Ascending aorta (tissue), 2 donors: ENCODE measurements around the gene ARHGAP24. TPM values are rescaled to one million over a fixed set of nuclear protein-coding genes. Genes with fewer than 3 reads are reported as not detected.

Source experiments
- DNase-seq, 2 donors: peaks; one replicate each; pipeline ENCODE4 v3.0.0-alpha.2; 2019; ENCODE audit warnings: low spot score in 2 of 2
- H3K27ac ChIP-seq, 2 donors: fragments of 200-600 bp; sonication (generic); one replicate each; pipeline ENCODE4 v1.5.1; 2016 to 2017; ENCODE audit warnings: mild to moderate bottlenecking in 1 of 2
- H3K27me3 ChIP-seq: fragments of 200-600 bp; sonication (generic); one replicate; pipeline ENCODE4 v1.5.1; 2017
- H3K36me3 ChIP-seq, 2 donors: fragments of 200-600 bp; sonication (generic); one replicate each; pipeline ENCODE4 v1.5.1; 2016
- H3K4me1 ChIP-seq, 2 donors: fragments of 200-600 bp; sonication (generic); one replicate each; pipeline ENCODE4 v1.5.1; 2016 to 2017; ENCODE audit warnings: mild to moderate bottlenecking in 1 of 2
- H3K4me3 ChIP-seq, 2 donors: fragments of 200-600 bp; sonication (generic); one replicate each; pipeline ENCODE4 v1.5.1; 2016 to 2017; ENCODE audit warnings: mild to moderate bottlenecking in 1 of 2
- H3K9me3 ChIP-seq, 2 donors: fragments of 200-600 bp; sonication (generic); one replicate each; pipeline ENCODE4 v1.5.1; 2016
- CTCF ChIP-seq, 3 experiments: fragments of 200-600 bp in 2 of 3; fragments of 450-650 bp in 1 of 3; sonication (generic) in 2 of 3; IDR thresholded peaks; one replicate each; pipeline ENCODE4 v1.5.1; 2016 to 2019; ENCODE audit warnings: antibody characterized with exemption in 3 of 3, mild to moderate bottlenecking in 1 of 3, moderate library complexity in 1 of 3
- intact Hi-C: fragments of 100-400 bp; cut with DNase I; formaldehyde crosslinking; loops from one replicate; pipeline ENCODE4 v1.15.1; 2023
- total RNA-seq: library from RNA; depleted of rRNA; stranded (reverse); fragments of >200 nt; gene quantifications from one replicate; pipeline ENCODE4 v1.1.0, GENCODE V29; 2016

Gene ARHGAP24
- total RNA-seq, 1 donor from 2014 or later, result 13.9 TPM

GRCh38 chr4:85713005-85713404, 238.1 kb downstream of the ARHGAP24 start:
- intact Hi-C loops, result no loop called here
- Histone ChIP-seq H3K36me3 (no peaks in the 10 kb centered on the region), H3K4me3 (no peak overlapping the region), H3K27ac (no peak overlapping the region), H3K4me1 (no peaks in the 10 kb centered on the region), H3K27me3 (no peaks in the 10 kb centered on the region), H3K9me3 (no peaks in the 10 kb centered on the region)
- no peak for TF ChIP-seq CTCF (IDR thresholded peaks at IDR 0.05)
- no peak for DNase-seq

- Histone ChIP-seq H3K4me1 (no peaks in the 10 kb centered on the region), H3K36me3 (no peaks in the 10 kb centered on the region), H3K27me3 (no peaks in the 10 kb centered on the region), H3K9me3 (no peaks in the 10 kb centered on the region), H3K27ac (no peak overlapping the region), H3K4me3 (no peak overlapping the region)
- intact Hi-C loops, result no loop called here
- DNase-seq, result no peak
- no peak for TF ChIP-seq CTCF (IDR thresholded peaks at IDR 0.05)
Measured at GRCh38 chr4:85715991-85716737, 241.2 kb downstream of the ARHGAP24 start.

DNA sequence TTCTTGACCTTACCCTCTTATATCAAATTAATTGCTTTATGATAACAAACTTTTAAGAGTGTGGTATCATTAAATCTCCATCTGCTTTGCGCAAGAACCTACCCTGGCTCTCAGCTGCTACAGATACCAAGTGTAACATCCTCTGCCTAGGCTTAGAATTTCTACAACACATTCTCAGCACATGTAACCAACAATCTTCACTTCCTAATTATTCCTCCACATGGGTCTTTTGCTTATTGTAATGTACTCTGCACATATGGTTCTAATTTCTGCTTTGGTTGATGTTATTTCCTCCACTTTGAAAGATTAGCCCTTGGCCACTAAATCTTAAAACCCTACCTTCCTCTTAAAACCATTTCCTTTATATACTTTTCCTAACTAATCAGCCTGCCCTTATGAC, 242.4 kb downstream of the ARHGAP24 start:
- Histone ChIP-seq H3K9me3 (no peaks in the 10 kb centered on the region), H3K27me3 (no peaks in the 10 kb centered on the region), H3K4me3 (no peak overlapping the region), H3K4me1 (no peaks in the 10 kb centered on the region), H3K36me3 (no peaks in the 10 kb centered on the region), H3K27ac (no peak overlapping the region)
- TF ChIP-seq CTCF (IDR thresholded peaks at IDR 0.05), result no peak
- DNase-seq, result no peak
- intact Hi-C loops, result no loop called here

GRCh38 chr4:85717847-85718246, 242.9 kb downstream of the ARHGAP24 start:
- intact Hi-C loops, result no loop called here
- Histone ChIP-seq H3K9me3 (no peaks in the 10 kb centered on the region), H3K4me1 (no peaks in the 10 kb centered on the region), H3K27ac (no peak overlapping the region), H3K4me3 (no peak overlapping the region), H3K36me3 (no peaks in the 10 kb centered on the region), H3K27me3 (no peaks in the 10 kb centered on the region)
- no peak for TF ChIP-seq CTCF (IDR thresholded peaks at IDR 0.05)
- DNase-seq, result no peak

DNA sequence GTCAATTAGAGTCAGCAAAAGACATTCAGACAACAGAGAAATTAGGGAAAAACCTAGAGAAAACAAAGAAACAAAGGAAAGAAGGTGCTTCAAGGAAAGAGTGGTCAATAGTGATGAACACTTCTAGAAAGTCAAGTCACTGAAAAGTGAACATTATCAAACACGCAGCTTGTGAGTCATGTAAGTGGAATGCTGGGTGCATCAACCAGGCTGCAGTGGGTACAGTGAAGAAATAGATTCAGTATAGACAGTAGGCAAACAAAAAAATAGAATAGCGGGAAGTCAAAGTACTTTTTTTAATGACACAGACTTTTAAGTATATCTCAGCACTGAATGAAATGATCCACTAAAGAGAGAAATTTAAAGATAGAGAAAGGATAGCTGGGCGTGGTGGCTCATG, 245.8 kb downstream of the ARHGAP24 start:
- Histone ChIP-seq H3K4me1 (no peaks in the 10 kb centered on the region), H3K4me3 (no peak overlapping the region), H3K27ac (no peak overlapping the region), H3K36me3 (no peaks in the 10 kb centered on the region), H3K27me3 (no peaks in the 10 kb centered on the region), H3K9me3 (no peaks in the 10 kb centered on the region)
- intact Hi-C loops, result no loop called here
- no peak for DNase-seq
- no peak for TF ChIP-seq CTCF (IDR thresholded peaks at IDR 0.05)

DNA sequence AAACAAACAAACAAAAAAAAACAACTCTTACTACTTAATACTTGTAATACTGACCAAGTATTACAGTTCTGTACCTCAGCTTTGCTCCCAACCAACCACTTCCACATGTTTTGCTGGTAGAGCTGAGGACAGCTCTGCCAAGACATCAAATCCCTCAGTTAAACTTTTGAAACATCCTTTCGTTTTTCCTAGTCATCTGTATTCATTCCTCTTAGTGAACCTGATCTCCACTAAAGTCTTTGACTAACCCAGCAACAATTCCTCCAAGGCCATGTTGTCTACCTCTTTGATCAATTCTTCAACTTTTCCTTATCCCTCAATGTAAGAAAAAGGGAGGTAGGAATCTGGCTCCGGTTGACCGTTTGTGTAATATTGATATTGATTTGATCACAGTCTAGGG, 247.5 kb downstream of the ARHGAP24 start:
- DNase-seq, result no peak
- intact Hi-C loops, result no loop called here
- Histone ChIP-seq H3K27ac (no peak overlapping the region), H3K36me3 (no peaks in the 10 kb centered on the region), H3K4me3 (no peak overlapping the region), H3K9me3 (no peaks in the 10 kb centered on the region), H3K27me3 (no peaks in the 10 kb centered on the region), H3K4me1 (no peaks in the 10 kb centered on the region)
- TF ChIP-seq CTCF (IDR thresholded peaks at IDR 0.05), result no peak
